ENCODE results near the gene NF1. TPM values are rescaled to one million over a fixed set of nuclear protein-coding genes. Genes with fewer than 3 reads are reported as not detected.
"Not testable (repeated sequence)": the region's sequence is repeated elsewhere in the genome, so short reads cannot be mapped to it uniquely, and the experiment has no call there.

NF1 gene
- 100 to 1,000 TPM in 1 of 3 donors, 10 to 100 TPM in 2; 61.6 to 129 (median 97.7) TPM for total RNA-seq

DNA sequence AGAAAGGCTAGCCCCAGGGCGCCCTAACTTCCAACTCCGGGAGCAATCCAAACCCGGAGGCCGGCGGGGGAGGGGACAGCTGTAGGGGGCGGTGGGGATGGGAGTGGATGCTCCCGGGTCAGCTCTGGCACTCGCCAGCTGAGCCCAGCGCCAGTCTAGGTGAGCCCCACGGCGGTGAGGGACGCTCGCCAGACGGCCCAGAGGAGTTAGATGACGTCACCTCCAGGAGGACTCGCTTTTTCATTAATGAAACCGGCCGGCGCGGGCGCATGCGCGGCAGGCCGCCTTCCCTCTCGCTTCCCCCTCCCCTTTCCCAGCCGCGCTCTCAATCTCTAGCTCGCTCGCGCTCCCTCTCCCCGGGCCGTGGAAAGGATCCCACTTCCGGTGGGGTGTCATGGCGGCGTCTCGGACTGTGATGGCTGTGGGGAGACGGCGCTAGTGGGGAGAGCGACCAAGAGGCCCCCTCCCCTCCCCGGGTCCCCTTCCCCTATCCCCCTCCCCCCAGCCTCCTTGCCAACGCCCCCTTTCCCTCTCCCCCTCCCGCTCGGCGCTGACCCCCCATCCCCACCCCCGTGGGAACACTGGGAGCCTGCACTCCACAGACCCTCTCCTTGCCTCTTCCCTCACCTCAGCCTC lies at the start of gene NF1:
NF1 (plus strand) TSS at position 378 of the 636 bp plus-strand sequence. CDS start 333 bp downstream, outside the sequence.
- H3K36me3 ChIP-seq = no peaks in the 10 kb centered on the region
- TF ChIP-seq POLR2A (IDR thresholded peaks at IDR 0.05) (peak; percentile 47), POLR2AphosphoS5 (IDR thresholded peaks at IDR 0.05) (peak in 2 of 3 donors; percentile 68 to 93)
- TF ChIP-seq, protein P1, sequence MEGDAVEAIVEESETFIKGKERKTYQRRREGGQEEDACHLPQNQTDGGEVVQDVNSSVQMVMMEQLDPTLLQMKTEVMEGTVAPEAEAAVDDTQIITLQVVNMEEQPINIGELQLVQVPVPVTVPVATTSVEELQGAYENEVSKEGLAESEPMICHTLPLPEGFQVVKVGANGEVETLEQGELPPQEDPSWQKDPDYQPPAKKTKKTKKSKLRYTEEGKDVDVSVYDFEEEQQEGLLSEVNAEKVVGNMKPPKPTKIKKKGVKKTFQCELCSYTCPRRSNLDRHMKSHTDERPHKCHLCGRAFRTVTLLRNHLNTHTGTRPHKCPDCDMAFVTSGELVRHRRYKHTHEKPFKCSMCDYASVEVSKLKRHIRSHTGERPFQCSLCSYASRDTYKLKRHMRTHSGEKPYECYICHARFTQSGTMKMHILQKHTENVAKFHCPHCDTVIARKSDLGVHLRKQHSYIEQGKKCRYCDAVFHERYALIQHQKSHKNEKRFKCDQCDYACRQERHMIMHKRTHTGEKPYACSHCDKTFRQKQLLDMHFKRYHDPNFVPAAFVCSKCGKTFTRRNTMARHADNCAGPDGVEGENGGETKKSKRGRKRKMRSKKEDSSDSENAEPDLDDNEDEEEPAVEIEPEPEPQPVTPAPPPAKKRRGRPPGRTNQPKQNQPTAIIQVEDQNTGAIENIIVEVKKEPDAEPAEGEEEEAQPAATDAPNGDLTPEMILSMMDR (IDR thresholded peaks at IDR 0.05) = no peak
- peak within 1 kb of the TSS; percentile 97 to 98 for H3K27ac ChIP-seq
- peak within 1 kb of the TSS; percentile 87 to 97 (median 88) for H3K4me3 ChIP-seq
- H3K27me3 ChIP-seq = no peaks in the 10 kb centered on the region
- H3K4me1 ChIP-seq = no peaks in the 10 kb centered on the region
- intact Hi-C loops (cut with DNase I; ENCODE audit: low total_unique reads) = loop anchor here (5.0 kb wide), 1 partner anchor 153 kb away; no protein-coding TSS in a partner anchor
- no peaks in the 10 kb centered on the region for H3K9me3 ChIP-seq
- DNase-seq (ENCODE audit: low spot score in 2 of 2) = peak; percentile 94 to 95

GRCh38 chr17:31046856-31047425 lies 47.8 kb upstream of the NF1 start:
- H3K36me3 ChIP-seq; DNase-seq (ENCODE audit: low spot score in 2 of 2); H3K27me3 ChIP-seq; intact Hi-C loops (cut with DNase I; ENCODE audit: low total_unique reads); H3K9me3 ChIP-seq; H3K4me1 ChIP-seq; H3K4me3 ChIP-seq; H3K27ac ChIP-seq: not testable (repeated sequence)

GRCh38 chr17:31048142-31048541 lies 46.6 kb upstream of the NF1 start:
- Histone ChIP-seq H3K27ac (no peak overlapping the region), H3K36me3 (no peaks in the 10 kb centered on the region), H3K4me3 (no peak overlapping the region), H3K27me3 (no peaks in the 10 kb centered on the region), H3K4me1 (no peaks in the 10 kb centered on the region), H3K9me3 (no peaks in the 10 kb centered on the region)
- TF ChIP-seq, protein P1 (IDR thresholded peaks at IDR 0.05) = no peak
- TF ChIP-seq POLR2A (IDR thresholded peaks at IDR 0.05) (no peak), POLR2AphosphoS5 (IDR thresholded peaks at IDR 0.05) (no peak)
- intact Hi-C loops (cut with DNase I; ENCODE audit: low total_unique reads) = no loop called here
- DNase-seq (ENCODE audit: low spot score in 2 of 2) = no peak

DNA sequence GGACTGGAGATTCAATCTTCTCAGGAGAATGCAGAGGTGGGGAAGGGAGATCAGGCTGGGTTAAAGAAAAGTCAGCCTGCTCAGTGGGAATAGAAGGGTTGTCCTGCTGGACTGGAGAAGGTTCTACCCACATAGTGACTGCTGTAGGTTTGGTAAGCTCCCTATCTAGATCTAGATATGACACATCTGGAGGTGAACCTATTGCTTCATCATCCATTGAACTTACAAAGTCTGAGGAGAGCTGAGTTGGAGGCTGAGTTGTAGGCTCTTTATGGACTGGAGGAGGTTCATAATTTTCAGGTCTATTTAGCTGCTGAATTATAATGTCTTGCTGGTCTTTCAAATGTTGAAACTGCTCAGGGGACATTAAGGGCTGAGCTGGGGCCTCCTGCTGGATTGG lies 46.0 kb upstream of the NF1 start:
- Histone ChIP-seq H3K4me3 (no peak overlapping the region), H3K9me3 (no peaks in the 10 kb centered on the region), H3K36me3 (no peaks in the 10 kb centered on the region), H3K4me1 (no peaks in the 10 kb centered on the region), H3K27me3 (no peaks in the 10 kb centered on the region), H3K27ac (no peak overlapping the region)
- TF ChIP-seq, protein P1 (IDR thresholded peaks at IDR 0.05) = no peak
- TF ChIP-seq POLR2AphosphoS5 (IDR thresholded peaks at IDR 0.05) (no peak), POLR2A (IDR thresholded peaks at IDR 0.05) (no peak)
- intact Hi-C loops (cut with DNase I; ENCODE audit: low total_unique reads) = no loop called here
- no peak for DNase-seq (ENCODE audit: low spot score in 2 of 2)

GRCh38 chr17:31050948-31051347 lies 43.8 kb upstream of the NF1 start:
- TF ChIP-seq POLR2A (IDR thresholded peaks at IDR 0.05) (no peak), POLR2AphosphoS5 (IDR thresholded peaks at IDR 0.05) (no peak)
- TF ChIP-seq, protein P1 (IDR thresholded peaks at IDR 0.05) = no peak
- intact Hi-C loops (cut with DNase I; ENCODE audit: low total_unique reads) = no loop called here
- H3K27me3 ChIP-seq = no peaks in the 10 kb centered on the region
- H3K4me3 ChIP-seq = no peak overlapping the region
- DNase-seq (ENCODE audit: low spot score in 2 of 2) = no peak
- no peaks in the 10 kb centered on the region for H3K4me1 ChIP-seq
- no peaks in the 10 kb centered on the region for H3K36me3 ChIP-seq
- no peaks in the 10 kb centered on the region for H3K9me3 ChIP-seq
- no peak overlapping the region for H3K27ac ChIP-seq
